Motor neuron (in vitro differentiated cells): ENCODE data around the gene NPIPB6. TPM values are rescaled to one million over a fixed set of nuclear protein-coding genes. Genes with fewer than 3 reads are reported as not detected.

Experiments used
- total RNA-seq, 8 experiments: library from RNA; unstranded; fragments of 300-600 nt; gene quantifications; 2 replicates each; pipeline versions ENCODE4 v1.2.3 to v1.2.4, GENCODE V29; 2022

The NPIPB6 gene
- total RNA-seq, 8 experiments from 2014 or later, result 0.88 to 3.1 (median 1.6) TPM; not detected in 2

Other genes starting within 250 kb of the NPIPB6 start
- gene XPO6, start 151.5 kb downstream of the NPIPB6 start, total RNA-seq, result 100 to 1,000 TPM in 2 of 8 experiments, 10 to 100 TPM in 6; 61.4 to 150 (median 82.2) TPM
- gene SBK1, start 71.0 kb downstream of the NPIPB6 start, total RNA-seq, result 10 to 100 TPM in 5 of 8 experiments, under 1 TPM in 3; 0.20 to 39.7 (median 19.3) TPM
- gene EIF3CL, start 40.3 kb upstream of the NPIPB6 start, total RNA-seq, result 100 to 1,000 TPM in 7 of 8 experiments, 10 to 100 TPM in 1; 64.2 to 235 (median 149) TPM
- under 1 TPM in 2 of 8 experiments, not detected in 6; 0.14 to 0.38 TPM for gene NPIPB7, start 108.8 kb upstream of the NPIPB6 start, total RNA-seq
- 10 to 100 TPM in 5 of 8 experiments, 1 to 10 TPM in 3; 3.7 to 16.7 (median 11.2) TPM for gene CLN3, start 128.6 kb upstream of the NPIPB6 start, total RNA-seq
- 1 to 10 TPM in 1 of 8 experiments, under 1 TPM in 5, not detected in 2; 0.05 to 1.5 (median 0.50) TPM for gene APOBR, start 131.1 kb upstream of the NPIPB6 start, total RNA-seq
- gene IL27, start 143.3 kb upstream of the NPIPB6 start, total RNA-seq, result under 1 TPM in 1 of 8 experiments, not detected in 7; 0.76 TPM
- gene NUPR1, start 175.5 kb upstream of the NPIPB6 start, total RNA-seq, result 100 to 1,000 TPM in 2 of 8 experiments, 10 to 100 TPM in 2, under 1 TPM in 4; 0.05 to 108 (median 15.4) TPM
- 10 to 100 TPM; 16.5 to 35.0 (median 24.7) TPM for gene SGF29, start 190.4 kb upstream of the NPIPB6 start, total RNA-seq
- gene SULT1A2, start 233.5 kb upstream of the NPIPB6 start, total RNA-seq, result 1 to 10 TPM in 1 of 8 experiments, under 1 TPM in 6, not detected in 1; 0.11 to 1.2 (median 0.21) TPM
- 10 to 100 TPM in 2 of 8 experiments, 1 to 10 TPM in 4, under 1 TPM in 2; 0.16 to 15.9 (median 3.4) TPM for gene SULT1A1, start 246.5 kb upstream of the NPIPB6 start, total RNA-seq